IMR-90 (cell line): ENCODE results near the gene PCCA. TPM values are rescaled to one million over a fixed set of nuclear protein-coding genes. Genes with fewer than 3 reads are reported as not detected.

ENCODE experiments used
- ATAC-seq: fragments of 200-7000 bp; cut with Tn5 transposase; 2 replicates; pipeline ENCODE4 v1.9.1; 2020; ENCODE audit warnings: low read depth, mild to moderate bottlenecking, moderate library complexity
- BruUV-seq: library from RNA; stranded (reverse); fragments of 400-500 nt; replicated peaks from 2 replicates; lab custom pipeline; 2021; lab: Mats Ljungman, UMichigan
- CTCF ChIA-PET: fragments of 300-600 bp; formaldehyde crosslinking; extraction: SDS; loops from one replicate; lab custom pipeline; 2021; ENCODE audit warnings: antibody characterized with exemption; lab: Yijun Ruan, JAX
- POLR2A ChIA-PET: fragments of 300-600 bp; sonication (Branson Sonifier 250); formaldehyde crosslinking; loops from one replicate; lab custom pipeline; 2022; ENCODE audit warnings: antibody characterized with exemption; ENCODE audit not compliant: unreplicated experiment; lab: Charles Lee
- DNase-seq: peaks from one replicate; pipeline ENCODE4 v3.0.0; 2013
- H2AFZ ChIP-seq: replicated peaks from 2 replicates; pipeline ENCODE3; 2013; ENCODE audit warnings: low read length, mild to moderate bottlenecking; ENCODE audit not compliant: poor library complexity
- H2AK5ac ChIP-seq: 2 replicates; pipeline ENCODE4 v1.6.1; 2013; ENCODE audit warnings: low read depth, low read length, inconsistent platforms
- H2AK9ac ChIP-seq: replicated peaks from 2 replicates; pipeline ENCODE3; 2013; ENCODE audit warnings: mild to moderate bottlenecking, low read depth, low read length, moderate library complexity; ENCODE audit not compliant: poor library complexity
- H2BK120ac ChIP-seq: 2 replicates; pipeline ENCODE4 v1.6.1; 2013; ENCODE audit warnings: low read depth, low read length, inconsistent platforms
- H2BK15ac ChIP-seq: 3 replicates; pipeline ENCODE4 v1.6.1; 2013; ENCODE audit warnings: low read depth, low read length, inconsistent platforms
- H2BK20ac ChIP-seq: 2 replicates; pipeline ENCODE4 v1.6.1; 2013; ENCODE audit warnings: low read depth, mild to moderate bottlenecking, inconsistent platforms, low read length, moderate library complexity
- H2BK5ac ChIP-seq: 2 replicates; pipeline ENCODE4 v1.6.1; 2013; ENCODE audit warnings: mild to moderate bottlenecking, low read depth, low read length, inconsistent platforms; ENCODE audit not compliant: poor library complexity, severe bottlenecking
- H3K14ac ChIP-seq: replicated peaks from 2 replicates; pipeline ENCODE4 v1.6.1; 2013; ENCODE audit warnings: low read depth, low read length, inconsistent platforms
- H3K18ac ChIP-seq: 2 replicates; pipeline ENCODE4 v1.6.1; 2013; ENCODE audit warnings: low read depth, low read length, control low read depth
- H3K23ac ChIP-seq: 2 replicates; pipeline ENCODE4 v1.6.1; 2013; ENCODE audit warnings: low read depth, low read length, inconsistent platforms
- H3K27ac ChIP-seq: 2 replicates; pipeline ENCODE4 v1.5.1; 2013; ENCODE audit warnings: mild to moderate bottlenecking, control low read depth, low read length; ENCODE audit not compliant: insufficient read depth
- H3K27me3 ChIP-seq: 2 replicates; pipeline ENCODE4 v1.6.1; 2013; ENCODE audit warnings: low read length; ENCODE audit not compliant: control insufficient read depth, insufficient read depth
- H3K36me3 ChIP-seq: 2 replicates; pipeline ENCODE4 v1.6.1; 2013; ENCODE audit warnings: low read length, mixed read lengths; ENCODE audit not compliant: control insufficient read depth, insufficient read depth
- H3K4ac ChIP-seq: 2 replicates; pipeline ENCODE4 v1.6.1; 2013; ENCODE audit warnings: low read depth, low read length, inconsistent platforms
- H3K4me1 ChIP-seq: 2 replicates; pipeline ENCODE4 v1.6.1; 2013; ENCODE audit warnings: low read length, mixed read lengths; ENCODE audit not compliant: control insufficient read depth, insufficient read depth
- H3K4me2 ChIP-seq: 2 replicates; pipeline ENCODE4 v1.6.1; 2013; ENCODE audit warnings: low read depth, mild to moderate bottlenecking, control low read depth, low read length, moderate library complexity
- H3K4me3 ChIP-seq: 2 replicates; pipeline ENCODE4 v1.5.1; 2013; ENCODE audit warnings: low read depth, mild to moderate bottlenecking, control low read depth, low read length, moderate library complexity; ENCODE audit not compliant: insufficient read depth
- H3K56ac ChIP-seq: 2 replicates; pipeline ENCODE4 v1.6.1; 2013; ENCODE audit warnings: low read length, inconsistent platforms; ENCODE audit not compliant: insufficient read depth; ENCODE audit errors: extremely low read depth
- H3K79me1 ChIP-seq, 2 experiments: 2 replicates each; pipeline ENCODE4 v1.6.1; 2013; ENCODE audit warnings: low read length in 2 of 2, inconsistent platforms in 1 of 2, low read depth in 1 of 2
- H3K9ac ChIP-seq: 2 replicates; pipeline ENCODE4 v1.6.1; 2013; ENCODE audit warnings: low read depth, low read length, control low read depth
- H3K9me1 ChIP-seq: 2 replicates; pipeline ENCODE4 v1.6.1; 2013; ENCODE audit warnings: low read length, inconsistent platforms; ENCODE audit not compliant: insufficient read depth
- H3K9me3 ChIP-seq: 2 replicates; pipeline ENCODE4 v1.6.1; 2013; ENCODE audit warnings: low read length; ENCODE audit not compliant: control insufficient read depth, insufficient read depth
- H4K20me1 ChIP-seq: 2 replicates; pipeline ENCODE4 v1.6.1; 2013; ENCODE audit warnings: low read length, inconsistent platforms; ENCODE audit not compliant: insufficient read depth
- H4K5ac ChIP-seq: 2 replicates; pipeline ENCODE4 v1.6.1; 2013; ENCODE audit warnings: mild to moderate bottlenecking, low read depth, low read length, control low read depth
- H4K8ac ChIP-seq, 2 experiments: 2 replicates each; pipeline ENCODE4 v1.6.1; 2013; ENCODE audit warnings: low read depth in 2 of 2, low read length in 2 of 2, control low read depth in 1 of 2, inconsistent platforms in 1 of 2
- H4K91ac ChIP-seq: 2 replicates; pipeline ENCODE4 v1.6.1; 2013; ENCODE audit warnings: low read depth, low read length, inconsistent platforms; ENCODE audit not compliant: insufficient read depth
- BHLHE40 ChIP-seq: fragments of 150-350 bp; IDR thresholded peaks from 2 replicates; pipeline ENCODE4 v1.6.1; 2016; ENCODE audit warnings: mild to moderate bottlenecking, low read depth, low read length
- CEBPB ChIP-seq: IDR thresholded peaks from 2 replicates; pipeline ENCODE4 v1.6.1; 2012; ENCODE audit warnings: low read depth, low read length, improper control_type of control experiment
- CHD1 ChIP-seq: IDR thresholded peaks from 2 replicates; pipeline ENCODE4 v1.6.1; 2012; ENCODE audit warnings: low read depth, low read length, improper control_type of control experiment
- FOS ChIP-seq: fragments of 150-350 bp; IDR thresholded peaks from 2 replicates; pipeline ENCODE4 v1.6.1; 2016; ENCODE audit warnings: low read depth, low read length
- MAFK ChIP-seq: IDR thresholded peaks from 2 replicates; pipeline ENCODE4 v1.6.1; 2012; ENCODE audit warnings: low read depth, low read length, improper control_type of control experiment
- MAZ ChIP-seq: IDR thresholded peaks from 2 replicates; pipeline ENCODE4 v1.6.1; 2012; ENCODE audit warnings: low read depth, mild to moderate bottlenecking, low read length, improper control_type of control experiment, moderate library complexity, borderline replicate concordance
- MXI1 ChIP-seq: IDR thresholded peaks from 2 replicates; pipeline ENCODE4 v1.6.1; 2012; ENCODE audit warnings: low read depth, mild to moderate bottlenecking, low read length, moderate library complexity, borderline replicate concordance
- NFE2L2 ChIP-seq: fragments of 150-350 bp; IDR thresholded peaks from 2 replicates; pipeline ENCODE4 v1.6.1; 2016; ENCODE audit warnings: low read depth, mild to moderate bottlenecking, low read length
- POLR2A ChIP-seq: IDR thresholded peaks from 2 replicates; pipeline ENCODE4 v1.6.1; 2012; ENCODE audit warnings: mild to moderate bottlenecking, low read depth, low read length
- RAD21 ChIP-seq: IDR thresholded peaks from 2 replicates; pipeline ENCODE4 v1.6.1; 2012; ENCODE audit warnings: low read length, improper control_type of control experiment
- RCOR1 ChIP-seq: IDR thresholded peaks from 2 replicates; pipeline ENCODE4 v1.6.1; 2012; ENCODE audit warnings: mild to moderate bottlenecking, low read length, improper control_type of control experiment; ENCODE audit not compliant: insufficient replicate concordance
- RFX5 ChIP-seq: IDR thresholded peaks from 2 replicates; pipeline ENCODE4 v1.8.0; 2012; ENCODE audit warnings: low read depth, mild to moderate bottlenecking, low read length, moderate library complexity
- SMC3 ChIP-seq: fragments of 150-350 bp; IDR thresholded peaks from 2 replicates; pipeline ENCODE4 v1.6.1; 2016; ENCODE audit warnings: low read depth, mild to moderate bottlenecking, antibody characterized with exemption, low read length, moderate library complexity
- USF2 ChIP-seq: fragments of 150-350 bp; IDR thresholded peaks from 2 replicates; pipeline ENCODE4 v1.6.1; 2017; ENCODE audit warnings: mild to moderate bottlenecking, antibody characterized with exemption, low read length, low read depth
- whole genome bisulfite sequencing, 2 experiments: methylation state at CpG; one replicate each; pipeline versions ENCODE4 v1.1.5 to v1.1.7; 2013; ENCODE audit warnings: missing lambda C conversion rate in 2 of 2; ENCODE audit not compliant: insufficient read length in 1 of 2; ENCODE audit errors: extremely low coverage in 2 of 2; 5-methylcytosine and 5-hydroxymethylcytosine counted together
- dilution Hi-C: fragments of 300-500 bp; cut with HindIII; formaldehyde crosslinking; loops from one replicate; pipeline ENCODE4 v1.14.3; 2018; ENCODE audit warnings: low sequenced_read_pairs; ENCODE audit not compliant: unreplicated experiment
- in situ Hi-C: fragments of 300-500 bp; cut with MboI; formaldehyde crosslinking; loops from 3 replicates; pipeline ENCODE4 v1.14.3; 2019; ENCODE audit warnings: low sequenced_read_pairs, inconsistent platforms, mixed read lengths
- intact Hi-C: fragments of 100-400 bp; cut with micrococcal nuclease; formaldehyde crosslinking; loops from 2 replicates; pipeline ENCODE4 v1.10.0; 2022
- polyA plus RNA-seq, 3 experiments: library from polyadenylated mRNA; depleted of rRNA; stranded (reverse); fragments of >200 nt; gene quantifications; 2 replicates each; pipeline ENCODE4 v1.2.3, GENCODE V29; 2012; ENCODE audit warnings: low replicate concordance in 1 of 3
- total RNA-seq: library from RNA; depleted of rRNA; stranded (reverse); fragments of >200 nt; gene quantifications from 2 replicates; pipeline ENCODE4 v1.2.3, GENCODE V29; 2012
- TF ChIP-seq, protein P1 (sequence below): fragments of 150-350 bp; IDR thresholded peaks from 2 replicates; pipeline ENCODE4 v1.6.1; 2016; ENCODE audit warnings: low read depth, mild to moderate bottlenecking, low read length, moderate library complexity, borderline replicate concordance
- TF ChIP-seq, protein P2 (sequence below): conservative IDR thresholded peaks from 2 replicates; pipeline ENCODE4 v1.5.1; 2012; ENCODE audit warnings: mild to moderate bottlenecking, low read depth, low read length, improper control_type of control experiment

Gene PCCA
- total and polyA plus RNA-seq, 2 of the 4 experiments (the other 2 are of a cell fraction): 7.6 to 24.0 TPM

DNA sequence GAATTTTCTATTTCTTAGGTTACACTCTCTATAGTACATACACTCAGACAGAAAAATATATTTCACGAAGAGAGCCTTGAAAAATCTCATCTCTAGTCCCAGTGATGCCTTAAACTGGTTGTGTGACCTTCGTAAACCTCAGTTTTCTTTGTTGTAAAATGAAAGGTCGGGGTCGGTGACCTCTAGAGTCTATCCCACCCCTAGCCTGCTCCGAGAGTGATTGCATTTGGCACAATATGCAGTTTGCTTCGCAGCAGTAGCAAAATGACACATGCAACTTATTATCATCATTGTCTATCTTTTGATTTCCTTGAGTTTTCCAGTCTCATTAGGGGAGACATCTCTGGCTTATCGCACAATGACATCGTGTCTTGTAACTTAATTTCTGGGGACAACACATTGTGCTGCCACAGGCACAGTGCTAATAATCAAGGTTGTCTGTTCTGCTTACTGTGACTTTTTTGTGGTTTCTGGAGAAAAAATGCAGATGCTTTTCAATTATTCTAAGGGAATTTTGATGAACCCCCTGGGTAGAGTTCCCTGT lies 384.7 kb downstream of the PCCA start:
- H3K4me2 ChIP-seq: no peak overlapping the region
- no peak overlapping the region for H2BK15ac ChIP-seq
- in situ Hi-C loops: no loop called here
- CTCF ChIA-PET: no interaction called here
- no peak overlapping the region for H4K8ac ChIP-seq
- POLR2A ChIA-PET: no interaction called here
- H3K4me3 ChIP-seq: no peak overlapping the region
- no peak overlapping the region for H3K18ac ChIP-seq
- H3K23ac ChIP-seq: no peak overlapping the region
- H4K91ac ChIP-seq: no peak overlapping the region
- WGBS, 2 experiments: 80% methylated on average over 1 of the region's 8 CpGs; no CpG with 5 or more reads in 1 of the 2 experiments
- no peak overlapping the region for H2AK5ac ChIP-seq
- H2BK5ac ChIP-seq: no peak overlapping the region
- no peak overlapping the region for H3K4ac ChIP-seq
- DNase-seq (no peak), ATAC-seq (no peak)
- H4K5ac ChIP-seq: no peak overlapping the region
- H3K4me1 ChIP-seq: no peaks in the 10 kb centered on the region
- H3K14ac ChIP-seq: no peak overlapping the region
- no peak overlapping the region for H2AFZ ChIP-seq
- H3K36me3 ChIP-seq: no peaks in the 10 kb centered on the region
- BruUV-seq: no TSS peak
- no peak overlapping the region for H3K9ac ChIP-seq
- H3K27me3 ChIP-seq: no peaks in the 10 kb centered on the region
- H3K9me3 ChIP-seq: no peaks in the 10 kb centered on the region
- H3K27ac ChIP-seq: no peak overlapping the region
- H3K9me1 ChIP-seq: no peaks in the 10 kb centered on the region
- no peak overlapping the region for H3K56ac ChIP-seq
- H2AK9ac ChIP-seq: no peak overlapping the region
- dilution Hi-C loops: no loop called here
- H4K20me1 ChIP-seq: no peaks in the 10 kb centered on the region
- intact Hi-C loops: no loop called here
- H2BK120ac ChIP-seq: no peak overlapping the region
- H3K79me1 ChIP-seq: no peaks in the 10 kb centered on the region; a peak in 1 of 4 replicates
- no peak overlapping the region for H2BK20ac ChIP-seq
- TF ChIP-seq BHLHE40 (no peak), MAZ (no peak), FOS (no peak), POLR2A (no peak), CHD1 (no peak), RAD21 (no peak), CEBPB (no peak), MAFK (no peak), MXI1 (no peak), SMC3 (no peak), RCOR1 (no peak), USF2 (no peak), NFE2L2 (no peak), RFX5 (no peak)
- TF ChIP-seq, protein P1, sequence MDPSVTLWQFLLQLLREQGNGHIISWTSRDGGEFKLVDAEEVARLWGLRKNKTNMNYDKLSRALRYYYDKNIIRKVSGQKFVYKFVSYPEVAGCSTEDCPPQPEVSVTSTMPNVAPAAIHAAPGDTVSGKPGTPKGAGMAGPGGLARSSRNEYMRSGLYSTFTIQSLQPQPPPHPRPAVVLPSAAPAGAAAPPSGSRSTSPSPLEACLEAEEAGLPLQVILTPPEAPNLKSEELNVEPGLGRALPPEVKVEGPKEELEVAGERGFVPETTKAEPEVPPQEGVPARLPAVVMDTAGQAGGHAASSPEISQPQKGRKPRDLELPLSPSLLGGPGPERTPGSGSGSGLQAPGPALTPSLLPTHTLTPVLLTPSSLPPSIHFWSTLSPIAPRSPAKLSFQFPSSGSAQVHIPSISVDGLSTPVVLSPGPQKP: no peak
- TF ChIP-seq, protein P2, sequence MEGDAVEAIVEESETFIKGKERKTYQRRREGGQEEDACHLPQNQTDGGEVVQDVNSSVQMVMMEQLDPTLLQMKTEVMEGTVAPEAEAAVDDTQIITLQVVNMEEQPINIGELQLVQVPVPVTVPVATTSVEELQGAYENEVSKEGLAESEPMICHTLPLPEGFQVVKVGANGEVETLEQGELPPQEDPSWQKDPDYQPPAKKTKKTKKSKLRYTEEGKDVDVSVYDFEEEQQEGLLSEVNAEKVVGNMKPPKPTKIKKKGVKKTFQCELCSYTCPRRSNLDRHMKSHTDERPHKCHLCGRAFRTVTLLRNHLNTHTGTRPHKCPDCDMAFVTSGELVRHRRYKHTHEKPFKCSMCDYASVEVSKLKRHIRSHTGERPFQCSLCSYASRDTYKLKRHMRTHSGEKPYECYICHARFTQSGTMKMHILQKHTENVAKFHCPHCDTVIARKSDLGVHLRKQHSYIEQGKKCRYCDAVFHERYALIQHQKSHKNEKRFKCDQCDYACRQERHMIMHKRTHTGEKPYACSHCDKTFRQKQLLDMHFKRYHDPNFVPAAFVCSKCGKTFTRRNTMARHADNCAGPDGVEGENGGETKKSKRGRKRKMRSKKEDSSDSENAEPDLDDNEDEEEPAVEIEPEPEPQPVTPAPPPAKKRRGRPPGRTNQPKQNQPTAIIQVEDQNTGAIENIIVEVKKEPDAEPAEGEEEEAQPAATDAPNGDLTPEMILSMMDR: no peak
